Embryonic facial prominence (tissue), 1 donor: ENCODE data around the gene ELMO3.

Source experiments
- DNase-seq: peaks from one replicate; pipeline ENCODE4 v3.0.0-alpha.2; 2016; ENCODE audit errors: extremely low spot score

ELMO3 gene

GRCh38 chr16:67195676-67196075, 3.3 kb upstream of the ELMO3 start:
- DNase-seq = no peak

GRCh38 chr16:67196881-67197280, 2.0 kb upstream of the ELMO3 start:
- DNase-seq = no peak

GRCh38 chr16:67197704-67198103, 1.2 kb upstream of the ELMO3 start:
- DNase-seq = no peak

GRCh38 chr16:67198238-67198734, 645 bp upstream of the ELMO3 start:
- DNase-seq = no peak

- no peak for DNase-seq
These were observed 872 bp downstream of the ELMO3 start for GRCh38 chr16:67199808-67200198.

- DNase-seq = no peak
These were observed 1.6 kb downstream of the ELMO3 start for GRCh38 chr16:67200491-67200890.

- no peak for DNase-seq
These were observed 2.7 kb downstream of the ELMO3 start for GRCh38 chr16:67201411-67202345.

- DNase-seq = no peak
These were observed 3.5 kb downstream of the ELMO3 start for GRCh38 chr16:67202426-67202825.

GRCh38 chr16:67202956-67203493, 4.1 kb downstream of the ELMO3 start:
- DNase-seq = no peak

- DNase-seq = no peak
These were observed 5.1 kb downstream of the ELMO3 start for GRCh38 chr16:67204076-67204475.

GRCh38 chr16:67206129-67206837, 7.4 kb downstream of the ELMO3 start:
- DNase-seq = no peak

GRCh38 chr16:67206838-67207248, 7.9 kb downstream of the ELMO3 start:
- DNase-seq = no peak

- no peak for DNase-seq
These were observed 8.5 kb downstream of the ELMO3 start for GRCh38 chr16:67207249-67208091.

- no peak for DNase-seq
These were observed 9.4 kb downstream of the ELMO3 start for GRCh38 chr16:67208154-67208896.

- no peak for DNase-seq
These were observed 10.6 kb downstream of the ELMO3 start for GRCh38 chr16:67209565-67209964.

- DNase-seq = no peak
These were observed 11.4 kb downstream of the ELMO3 start for GRCh38 chr16:67210069-67210937.

GRCh38 chr16:67211674-67212073, 12.7 kb downstream of the ELMO3 start:
- no peak for DNase-seq

- DNase-seq = no peak
These were observed 13.8 kb downstream of the ELMO3 start for GRCh38 chr16:67212766-67213165.

GRCh38 chr16:67213197-67214019, 14.5 kb downstream of the ELMO3 start:
- no peak for DNase-seq
